ENCODE measurements around the gene SLF1. TPM values are rescaled to one million over a fixed set of nuclear protein-coding genes. Genes with fewer than 3 reads are reported as not detected.

The SLF1 gene
- total RNA-seq, 2 donors from 2014 or later, result 2.3 to 11.2 TPM

DNA sequence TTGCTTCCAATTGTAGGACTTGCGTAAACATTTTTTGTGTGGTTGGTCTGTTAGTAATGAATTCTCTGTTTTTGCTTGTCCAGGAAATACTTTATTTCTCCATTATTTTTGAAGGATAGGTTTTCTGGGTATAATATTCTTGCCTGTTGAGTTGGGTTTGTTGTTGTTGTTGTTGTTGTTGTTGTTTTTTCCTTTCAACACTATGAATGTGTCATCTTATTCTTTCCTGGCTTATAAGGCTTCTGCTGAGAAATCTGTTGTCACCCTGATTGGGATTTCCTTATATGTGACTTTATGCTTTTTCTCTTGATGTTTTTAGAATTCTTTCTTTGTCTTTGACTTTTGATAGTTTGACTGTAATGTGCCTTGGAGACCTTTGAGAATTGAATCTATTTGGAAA lies 39.8 kb downstream of the SLF1 start:
- no peak overlapping the region for H3K4me3 ChIP-seq
- DNase-seq, result no peak
- TF ChIP-seq POLR2A (IDR thresholded peaks at IDR 0.05), result no peak
- TF ChIP-seq, protein P1, sequence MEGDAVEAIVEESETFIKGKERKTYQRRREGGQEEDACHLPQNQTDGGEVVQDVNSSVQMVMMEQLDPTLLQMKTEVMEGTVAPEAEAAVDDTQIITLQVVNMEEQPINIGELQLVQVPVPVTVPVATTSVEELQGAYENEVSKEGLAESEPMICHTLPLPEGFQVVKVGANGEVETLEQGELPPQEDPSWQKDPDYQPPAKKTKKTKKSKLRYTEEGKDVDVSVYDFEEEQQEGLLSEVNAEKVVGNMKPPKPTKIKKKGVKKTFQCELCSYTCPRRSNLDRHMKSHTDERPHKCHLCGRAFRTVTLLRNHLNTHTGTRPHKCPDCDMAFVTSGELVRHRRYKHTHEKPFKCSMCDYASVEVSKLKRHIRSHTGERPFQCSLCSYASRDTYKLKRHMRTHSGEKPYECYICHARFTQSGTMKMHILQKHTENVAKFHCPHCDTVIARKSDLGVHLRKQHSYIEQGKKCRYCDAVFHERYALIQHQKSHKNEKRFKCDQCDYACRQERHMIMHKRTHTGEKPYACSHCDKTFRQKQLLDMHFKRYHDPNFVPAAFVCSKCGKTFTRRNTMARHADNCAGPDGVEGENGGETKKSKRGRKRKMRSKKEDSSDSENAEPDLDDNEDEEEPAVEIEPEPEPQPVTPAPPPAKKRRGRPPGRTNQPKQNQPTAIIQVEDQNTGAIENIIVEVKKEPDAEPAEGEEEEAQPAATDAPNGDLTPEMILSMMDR (IDR thresholded peaks at IDR 0.05), result no peak
- H3K9me3 ChIP-seq, result no peaks in the 10 kb centered on the region
- H3K4me1 ChIP-seq, result no peaks in the 10 kb centered on the region
- no peak overlapping the region for H3K27ac ChIP-seq
- H3K36me3 ChIP-seq (replicated peaks in 1 of 2; ENCODE audit: insufficient read depth in 1 of 2, low read depth in 2 of 2), result peaks cover 0 to 2% of the 10 kb centered on the region in 2 donors
- intact Hi-C loops (cut with DNase I), result no loop called here
- ATAC-seq, result no peak
- 100% methylated on average over 1 of the region's 1 CpG for WGBS, 2 donors
- no peaks in the 10 kb centered on the region for H3K27me3 ChIP-seq

DNA sequence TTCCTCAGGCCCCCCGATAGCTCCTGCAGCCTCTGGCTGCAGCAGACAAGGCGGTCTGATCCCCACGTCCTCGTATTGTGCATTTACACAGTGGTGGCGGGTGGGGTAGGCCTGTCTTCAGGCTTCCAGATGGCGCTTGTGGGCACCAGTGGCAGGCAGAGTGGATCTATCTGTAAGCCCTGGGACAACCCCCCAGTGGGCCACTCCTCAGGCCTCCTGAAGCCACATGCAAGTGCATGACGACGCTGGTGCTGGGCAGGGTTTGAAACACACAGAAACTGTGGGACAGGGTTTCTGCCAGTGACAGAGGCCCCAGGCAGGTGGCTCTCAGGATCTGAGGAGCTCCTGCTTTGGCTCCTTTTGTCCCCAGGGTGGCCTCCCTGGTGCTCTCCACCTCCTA lies 42.0 kb downstream of the SLF1 start:
- 93 to 100% methylated on average over 6 of the region's 8 CpGs for WGBS, 2 donors
- H3K4me3 ChIP-seq, result no peak overlapping the region
- TF ChIP-seq POLR2A (IDR thresholded peaks at IDR 0.05), result no peak
- TF ChIP-seq, protein P1 (IDR thresholded peaks at IDR 0.05), result no peak
- no peaks in the 10 kb centered on the region for H3K4me1 ChIP-seq
- no peak overlapping the region for H3K27ac ChIP-seq
- intact Hi-C loops (cut with DNase I), result no loop called here
- no peaks in the 10 kb centered on the region for H3K27me3 ChIP-seq
- H3K9me3 ChIP-seq, result no peaks in the 10 kb centered on the region
- DNase-seq (no peak), ATAC-seq (no peak)
- H3K36me3 ChIP-seq (replicated peaks in 1 of 2; ENCODE audit: insufficient read depth in 1 of 2, low read depth in 2 of 2), result no peaks in the 10 kb centered on the region

DNA sequence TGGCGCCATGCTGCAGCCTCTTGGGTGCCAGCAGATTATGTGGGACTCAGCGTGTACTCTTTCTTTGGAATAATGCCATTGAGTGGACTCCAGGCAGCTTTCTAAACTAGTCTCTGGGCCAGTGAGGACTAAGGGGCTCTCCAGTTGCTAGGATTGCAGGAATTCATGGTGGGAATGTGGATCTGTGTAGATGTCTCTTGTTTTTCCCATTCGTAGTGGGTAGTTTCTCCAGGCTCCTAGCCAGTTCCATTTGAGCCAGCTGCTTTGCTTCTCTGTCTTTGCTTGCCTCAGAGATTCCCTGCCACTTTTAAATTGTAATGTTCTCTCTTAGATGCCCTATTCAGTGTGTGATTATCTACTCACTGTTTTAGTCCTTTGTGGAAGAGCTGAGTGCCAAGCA lies 42.6 kb downstream of the SLF1 start:
- Histone ChIP-seq H3K27ac (no peak overlapping the region), H3K36me3 (replicated peaks in 1 of 2; ENCODE audit: insufficient read depth in 1 of 2, low read depth in 2 of 2) (no peaks in the 10 kb centered on the region), H3K4me3 (no peak overlapping the region), H3K4me1 (no peaks in the 10 kb centered on the region), H3K9me3 (no peaks in the 10 kb centered on the region), H3K27me3 (no peaks in the 10 kb centered on the region)
- ATAC-seq, result no peak
- WGBS, 2 donors, result 89 to 100% methylated on average over 3 of the region's 3 CpGs
- DNase-seq, result no peak
- intact Hi-C loops (cut with DNase I), result no loop called here
- no peak for TF ChIP-seq POLR2A (IDR thresholded peaks at IDR 0.05)
- TF ChIP-seq, protein P1 (IDR thresholded peaks at IDR 0.05), result no peak

DNA sequence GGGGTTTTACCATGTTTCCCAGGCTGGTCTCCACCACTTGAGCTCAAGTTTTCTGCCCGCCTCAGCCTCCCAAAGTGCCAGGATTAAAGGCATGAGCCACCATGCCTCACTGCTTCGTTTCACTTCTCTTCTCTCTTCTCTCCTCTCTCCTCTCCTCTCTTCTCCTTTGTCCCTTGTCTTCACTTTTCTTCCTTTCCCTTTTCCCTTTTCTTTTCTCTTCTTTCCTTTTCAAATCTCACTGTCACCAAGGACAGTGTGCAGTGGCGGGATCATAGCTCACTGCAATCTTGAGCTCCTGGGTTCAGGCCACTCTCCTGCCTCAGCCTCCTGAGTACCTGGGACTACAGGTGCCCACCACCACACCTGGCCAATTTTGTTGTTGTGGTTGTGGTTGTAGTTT lies 49.5 kb downstream of the SLF1 start:
- intact Hi-C loops (cut with DNase I), result no loop called here
- no peak for TF ChIP-seq POLR2A (IDR thresholded peaks at IDR 0.05)
- TF ChIP-seq, protein P1 (IDR thresholded peaks at IDR 0.05), result no peak
- Histone ChIP-seq H3K27me3 (no peaks in the 10 kb centered on the region), H3K4me3 (no peak overlapping the region), H3K4me1 (no peaks in the 10 kb centered on the region), H3K36me3 (replicated peaks in 1 of 2; ENCODE audit: insufficient read depth in 1 of 2, low read depth in 2 of 2) (no peaks in the 10 kb centered on the region), H3K27ac (no peak overlapping the region), H3K9me3 (no peaks in the 10 kb centered on the region)
- DNase-seq, result no peak
- WGBS, 2 donors, result 92 to 98% methylated on average over 3 of the region's 3 CpGs
- no peak for ATAC-seq

DNA sequence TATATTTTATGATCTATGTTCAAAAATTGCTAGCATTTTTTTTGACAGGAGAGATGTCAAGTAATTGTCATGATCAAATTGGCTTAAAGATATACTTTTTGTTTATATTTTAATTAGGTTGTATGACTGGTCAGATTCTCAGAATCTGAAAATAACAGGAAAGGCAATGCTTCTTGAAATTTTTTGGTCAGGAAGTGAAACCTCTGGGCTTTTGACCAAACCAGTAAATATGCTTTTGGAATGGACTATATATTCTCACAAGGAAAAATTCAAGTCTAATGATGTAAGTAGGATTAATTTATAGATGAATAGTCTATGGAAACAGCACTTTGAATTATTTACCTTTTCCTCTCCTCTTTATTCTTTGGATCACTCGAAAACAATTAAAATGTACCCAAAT lies 52.3 kb downstream of the SLF1 start:
- H3K27ac ChIP-seq, result no peak overlapping the region
- H3K4me1 ChIP-seq, result peaks cover 6% of the 10 kb centered on the region
- TF ChIP-seq POLR2A (IDR thresholded peaks at IDR 0.05), result no peak
- TF ChIP-seq, protein P1 (IDR thresholded peaks at IDR 0.05), result no peak
- 82 to 85% methylated on average over 1 of the region's 1 CpG for WGBS, 2 donors
- intact Hi-C loops (cut with DNase I), result no loop called here
- no peak for ATAC-seq
- no peaks in the 10 kb centered on the region for H3K27me3 ChIP-seq
- no peak overlapping the region for H3K4me3 ChIP-seq
- H3K36me3 ChIP-seq (replicated peaks in 1 of 2; ENCODE audit: insufficient read depth in 1 of 2, low read depth in 2 of 2), result no peaks in the 10 kb centered on the region
- no peak for DNase-seq
- no peaks in the 10 kb centered on the region for H3K9me3 ChIP-seq

Measured in body of pancreas (tissue), 4 donors.